Neural crest cell (in vitro differentiated cells): Measurements from ENCODE around the gene IFNAR2. TPM values are rescaled to one million over a fixed set of nuclear protein-coding genes. Genes with fewer than 3 reads are reported as not detected.

Source experiments
- DNase-seq: peaks from one replicate; pipeline ENCODE4 v3.0.0; 2021; ENCODE audit warnings: low read depth, mixed read lengths, low spot score
- H3K27ac Mint-ChIP-seq: one replicate; pipeline ENCODE4 v1.8.0; 2021; ENCODE audit warnings: mild to moderate bottlenecking, mixed read lengths; ENCODE audit not compliant: unreplicated experiment
- H3K27me3 Mint-ChIP-seq: 2 replicates; pipeline ENCODE4 v1.8.0; 2021; ENCODE audit warnings: low read depth, mild to moderate bottlenecking, mixed read lengths
- H3K36me3 Mint-ChIP-seq: 2 replicates; pipeline ENCODE4 v1.8.0; 2021; ENCODE audit warnings: low read depth, mild to moderate bottlenecking, mixed read lengths
- H3K4me1 Mint-ChIP-seq: 2 replicates; pipeline ENCODE4 v1.8.0; 2021; ENCODE audit warnings: mixed read lengths
- H3K4me3 Mint-ChIP-seq: one replicate; pipeline ENCODE4 v1.8.0; 2021; ENCODE audit warnings: mild to moderate bottlenecking, mixed read lengths
- H3K9me3 Mint-ChIP-seq: 2 replicates; pipeline ENCODE4 v1.8.0; 2021; ENCODE audit warnings: mixed read lengths
- long read RNA-seq: library from polyadenylated mRNA; unstranded; transcript quantifications from one replicate; pipeline ENCODE4 v2.0.0, GENCODE V29; 2020
- total RNA-seq: library from RNA; stranded (reverse); gene quantifications from 2 replicates; pipeline ENCODE4 v1.2.1, GENCODE V29; 2021
- TF ChIP-seq, protein P1 (sequence below): fragments of 200-600 bp; sonication (generic); conservative IDR thresholded peaks from 2 replicates; pipeline ENCODE4 v1.5.0; 2021; ENCODE audit warnings: antibody characterized with exemption, mild to moderate bottlenecking

The IFNAR2 gene
- 10.8 and 14.5 TPM in 2 replicates for total RNA-seq
- long read RNA-seq, full-length matches to known transcripts, result 12 of 12 reads
- long read RNA-seq, partial matches to known transcripts, result 0 of 12 reads
- long read RNA-seq, other reads (novel, unspliced or antisense), result 0 of 12 reads

DNA sequence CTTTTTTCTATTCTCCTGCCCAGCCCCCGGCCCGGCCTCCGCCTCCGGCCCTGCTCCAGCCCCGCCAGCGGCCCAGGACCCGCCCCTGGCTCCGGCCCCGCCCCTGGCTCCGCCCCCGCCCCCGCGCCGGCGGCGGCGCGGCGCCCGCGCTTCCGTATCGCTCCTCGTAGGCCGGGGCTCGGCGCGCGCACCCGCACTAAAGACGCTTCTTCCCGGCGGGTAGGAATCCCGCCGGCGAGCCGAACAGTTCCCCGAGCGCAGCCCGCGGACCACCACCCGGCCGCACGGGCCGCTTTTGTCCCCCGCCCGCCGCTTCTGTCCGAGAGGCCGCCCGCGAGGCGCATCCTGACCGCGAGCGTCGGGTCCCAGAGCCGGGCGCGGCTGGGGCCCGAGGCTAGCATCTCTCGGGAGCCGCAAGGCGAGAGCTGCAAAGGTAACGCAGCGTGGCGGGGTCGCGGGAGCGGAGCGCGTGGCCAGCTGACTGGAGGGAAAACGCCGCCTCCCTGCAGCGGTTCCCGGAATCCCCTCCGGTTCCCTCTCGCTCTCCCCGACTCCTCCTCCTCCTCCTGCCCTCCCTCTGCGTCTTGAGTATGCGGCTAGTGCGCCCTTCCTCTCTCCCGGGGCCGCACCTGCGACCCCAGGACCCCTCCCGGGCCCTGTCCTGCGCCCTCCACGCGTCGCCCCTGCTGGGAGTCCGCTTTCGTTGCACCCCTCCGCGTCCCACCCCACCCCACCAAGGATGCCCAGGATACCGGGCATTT is at the start of gene IFNAR2:
IFNAR2 (plus strand) TSS at position 155 of the 761 bp plus-strand sequence. CDS start 11,985 bp downstream, outside the sequence.
- no peak within 1 kb of the TSS for H3K27ac Mint-ChIP-seq
- TF ChIP-seq, protein P1, sequence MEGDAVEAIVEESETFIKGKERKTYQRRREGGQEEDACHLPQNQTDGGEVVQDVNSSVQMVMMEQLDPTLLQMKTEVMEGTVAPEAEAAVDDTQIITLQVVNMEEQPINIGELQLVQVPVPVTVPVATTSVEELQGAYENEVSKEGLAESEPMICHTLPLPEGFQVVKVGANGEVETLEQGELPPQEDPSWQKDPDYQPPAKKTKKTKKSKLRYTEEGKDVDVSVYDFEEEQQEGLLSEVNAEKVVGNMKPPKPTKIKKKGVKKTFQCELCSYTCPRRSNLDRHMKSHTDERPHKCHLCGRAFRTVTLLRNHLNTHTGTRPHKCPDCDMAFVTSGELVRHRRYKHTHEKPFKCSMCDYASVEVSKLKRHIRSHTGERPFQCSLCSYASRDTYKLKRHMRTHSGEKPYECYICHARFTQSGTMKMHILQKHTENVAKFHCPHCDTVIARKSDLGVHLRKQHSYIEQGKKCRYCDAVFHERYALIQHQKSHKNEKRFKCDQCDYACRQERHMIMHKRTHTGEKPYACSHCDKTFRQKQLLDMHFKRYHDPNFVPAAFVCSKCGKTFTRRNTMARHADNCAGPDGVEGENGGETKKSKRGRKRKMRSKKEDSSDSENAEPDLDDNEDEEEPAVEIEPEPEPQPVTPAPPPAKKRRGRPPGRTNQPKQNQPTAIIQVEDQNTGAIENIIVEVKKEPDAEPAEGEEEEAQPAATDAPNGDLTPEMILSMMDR, result no peak
- peaks cover 8% of the 10 kb centered on the region for H3K27me3 Mint-ChIP-seq
- peak; percentile 72 for DNase-seq
- peak within 1 kb of the TSS; percentile 91 for H3K4me3 Mint-ChIP-seq
- H3K36me3 Mint-ChIP-seq, result no peaks in the 10 kb centered on the region
- peaks cover 41% of the 10 kb centered on the region for H3K4me1 Mint-ChIP-seq
- H3K9me3 Mint-ChIP-seq, result no peaks in the 10 kb centered on the region

DNA sequence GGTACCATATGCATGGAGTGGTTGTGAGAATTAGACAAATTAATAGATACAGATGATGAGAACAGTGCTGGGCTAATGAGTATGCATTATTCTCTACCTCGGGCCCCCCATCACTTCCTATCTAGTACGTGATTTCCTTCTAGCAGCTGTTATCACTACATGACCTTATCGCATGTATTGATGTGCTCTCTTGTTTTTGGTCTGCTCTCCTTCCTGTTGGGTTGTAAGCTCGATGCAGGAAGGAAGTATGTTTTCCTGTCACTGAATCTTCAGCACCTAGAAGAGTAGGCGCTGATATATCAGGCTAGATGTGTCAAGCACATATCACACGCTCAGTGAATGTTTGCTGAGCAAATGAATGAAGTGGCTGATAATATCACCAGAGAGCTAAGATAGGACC is 43.9 kb upstream of the IFNAR2 start:
- peaks cover 50% of the 10 kb centered on the region for H3K27me3 Mint-ChIP-seq
- H3K4me3 Mint-ChIP-seq, result no peak overlapping the region
- H3K9me3 Mint-ChIP-seq, result no peaks in the 10 kb centered on the region
- no peak for DNase-seq
- no peak overlapping the region for H3K27ac Mint-ChIP-seq
- H3K4me1 Mint-ChIP-seq, result no peaks in the 10 kb centered on the region
- TF ChIP-seq, protein P1, result no peak
- H3K36me3 Mint-ChIP-seq, result peaks cover 2% of the 10 kb centered on the region

DNA sequence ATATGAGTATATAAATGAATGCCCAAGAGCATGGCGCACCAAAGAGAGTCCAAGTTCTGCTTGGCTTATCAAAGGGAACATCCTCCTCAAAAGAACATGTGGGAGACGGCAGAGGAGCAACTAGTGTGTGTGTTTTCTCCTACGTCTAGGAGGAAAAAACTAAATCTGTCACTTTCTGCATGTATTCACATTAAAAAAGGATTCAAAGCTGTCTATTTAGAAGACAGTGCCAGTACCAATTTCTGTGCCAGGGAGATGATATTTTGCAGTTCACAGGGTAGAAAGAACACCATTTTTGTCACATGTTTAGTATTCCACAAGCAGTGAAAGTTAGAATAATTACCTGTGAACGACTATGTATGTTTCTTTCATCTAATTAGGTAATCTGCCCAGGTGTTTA is 42.5 kb upstream of the IFNAR2 start:
- Mint-ChIP-seq H3K9me3 (peaks cover 3% of the 10 kb centered on the region), H3K4me3 (no peak overlapping the region), H3K27me3 (peaks cover 55% of the 10 kb centered on the region), H3K36me3 (peaks cover 2% of the 10 kb centered on the region), H3K4me1 (no peaks in the 10 kb centered on the region), H3K27ac (no peak overlapping the region)
- DNase-seq, result no peak
- TF ChIP-seq, protein P1, result no peak

DNA sequence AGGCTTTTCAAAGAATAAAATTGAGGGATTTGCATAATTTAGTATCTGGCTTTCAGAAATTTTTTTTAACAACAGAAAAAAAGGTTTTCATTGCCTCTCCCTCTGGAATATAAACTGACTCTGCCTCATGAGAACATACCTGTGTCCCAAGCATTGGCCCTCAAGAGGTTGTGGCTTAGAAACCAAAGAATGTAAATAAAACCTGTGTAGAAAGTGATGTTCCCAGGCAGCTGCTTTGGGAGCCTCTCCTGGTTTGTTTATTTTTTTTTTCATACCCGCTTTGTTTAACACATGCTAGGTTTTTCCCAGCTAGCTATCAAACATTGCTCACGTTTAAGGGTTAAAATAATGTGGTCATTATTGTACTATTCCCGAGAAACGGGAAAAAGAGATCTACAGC is 40.5 kb upstream of the IFNAR2 start:
- TF ChIP-seq, protein P1, result no peak
- Mint-ChIP-seq H3K27ac (no peak overlapping the region), H3K27me3 (peaks cover 61% of the 10 kb centered on the region), H3K36me3 (no peaks in the 10 kb centered on the region), H3K4me3 (no peak overlapping the region), H3K4me1 (no peaks in the 10 kb centered on the region), H3K9me3 (peaks cover 3% of the 10 kb centered on the region)
- DNase-seq, result no peak

DNA sequence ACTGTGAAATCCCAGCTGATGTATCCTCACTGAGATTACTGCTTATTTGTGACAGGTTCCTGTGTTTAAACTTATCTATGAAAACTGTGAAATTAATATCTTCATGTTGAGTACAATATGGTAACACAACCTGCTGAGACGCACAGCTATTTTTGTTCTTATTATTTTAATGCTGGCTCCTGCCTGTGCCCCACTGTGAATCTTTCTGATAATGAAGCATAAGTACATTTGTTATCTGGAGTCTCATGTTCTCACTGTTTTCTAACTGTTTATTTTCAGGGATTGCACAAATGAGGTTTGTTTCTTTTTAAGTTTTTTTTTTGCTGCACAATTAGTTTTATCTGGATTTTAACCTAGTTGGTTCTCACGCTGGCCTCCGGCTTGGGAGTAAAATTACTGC is 39.9 kb upstream of the IFNAR2 start:
- H3K4me1 Mint-ChIP-seq, result no peaks in the 10 kb centered on the region
- no peak overlapping the region for H3K27ac Mint-ChIP-seq
- TF ChIP-seq, protein P1, result no peak
- no peaks in the 10 kb centered on the region for H3K36me3 Mint-ChIP-seq
- peaks cover 62% of the 10 kb centered on the region for H3K27me3 Mint-ChIP-seq
- peaks cover 3% of the 10 kb centered on the region for H3K9me3 Mint-ChIP-seq
- no peak for DNase-seq
- H3K4me3 Mint-ChIP-seq, result no peak overlapping the region
